OCI-LY7 (cell line): Measurements from ENCODE around the gene SPTLC2. TPM values are rescaled to one million over a fixed set of nuclear protein-coding genes. Genes with fewer than 3 reads are reported as not detected.

Experiments
- BruUV-seq: library from RNA; stranded (reverse); fragments of 400-500 nt; replicated peaks from 2 replicates; lab custom pipeline; 2021; lab: Mats Ljungman, UMichigan
- CTCF ChIA-PET: fragments of 300-600 bp; sonication (Branson Sonifier 250); formaldehyde crosslinking; loops from one replicate; lab custom pipeline; 2022; ENCODE audit warnings: antibody characterized with exemption; ENCODE audit not compliant: unreplicated experiment; lab: Charles Lee
- POLR2A ChIA-PET: fragments of 300-600 bp; sonication (Branson Sonifier 250); formaldehyde crosslinking; loops from one replicate; lab custom pipeline; 2022; ENCODE audit warnings: antibody characterized with exemption; lab: Charles Lee
- DNase-seq: peaks from one replicate; pipeline ENCODE4 v3.0.0-alpha.2; 2015; ENCODE audit warnings: low spot score
- H2AFZ ChIP-seq: fragments of 200-600 bp; sonication (generic), shearing (Covaris generic); 2 replicates; pipeline ENCODE4 v1.6.1; 2014; ENCODE audit warnings: mild to moderate bottlenecking, antibody characterized with exemption, low read length, moderate library complexity
- H3K27ac ChIP-seq: fragments of 200-600 bp; sonication (generic); 2 replicates; pipeline ENCODE4 v1.5.1; 2014; ENCODE audit warnings: mixed run types, low read depth, mild to moderate bottlenecking, moderate library complexity, low read length, inconsistent platforms; ENCODE audit not compliant: poor library complexity, severe bottlenecking
- H3K36me3 ChIP-seq: fragments of 200-600 bp; sonication (generic); 2 replicates; pipeline ENCODE4 v1.6.1; 2014; ENCODE audit warnings: mild to moderate bottlenecking, antibody characterized with exemption, low read length, moderate library complexity, mixed read lengths; ENCODE audit not compliant: insufficient read depth
- H3K4me1 ChIP-seq: fragments of 200-600 bp; sonication (generic); 2 replicates; pipeline ENCODE4 v1.5.1; 2014; ENCODE audit warnings: mild to moderate bottlenecking, low read length; ENCODE audit not compliant: insufficient read depth, poor library complexity, severe bottlenecking
- H3K4me2 ChIP-seq: fragments of 200-600 bp; sonication (generic); 2 replicates; pipeline ENCODE4 v1.6.1; 2014; ENCODE audit warnings: mild to moderate bottlenecking, low read length
- H3K4me3 ChIP-seq: fragments of 200-600 bp; sonication (generic); 2 replicates; pipeline ENCODE4 v1.5.1; 2014; ENCODE audit warnings: mild to moderate bottlenecking, low read depth, low read length; ENCODE audit not compliant: poor library complexity, severe bottlenecking
- H3K79me2 ChIP-seq: fragments of 200-600 bp; sonication (generic); 2 replicates; pipeline ENCODE4 v1.6.1; 2016; ENCODE audit warnings: low read depth, mild to moderate bottlenecking, low read length, moderate library complexity, mixed read lengths; ENCODE audit not compliant: insufficient read depth
- H3K9me2 ChIP-seq: fragments of 200-600 bp; sonication (generic); 2 replicates; pipeline ENCODE4 v1.6.1; 2016; ENCODE audit warnings: mild to moderate bottlenecking, low read length, mixed read lengths; ENCODE audit not compliant: insufficient read depth
- H3K9me3 ChIP-seq: fragments of 200-600 bp; sonication (generic); 2 replicates; pipeline ENCODE4 v1.6.1; 2014; ENCODE audit warnings: mild to moderate bottlenecking, mixed run types, low read length, mixed read lengths
- H4K20me1 ChIP-seq: fragments of 200-600 bp; sonication (generic); 2 replicates; pipeline ENCODE4 v1.6.1; 2014; ENCODE audit warnings: mild to moderate bottlenecking, antibody characterized with exemption, low read length, moderate library complexity, mixed read lengths; ENCODE audit not compliant: insufficient read depth
- EZH2phosphoT487 ChIP-seq: fragments of 200-600 bp; sonication (generic); IDR thresholded peaks from 2 replicates; pipeline ENCODE4 v1.6.1; 2018; ENCODE audit warnings: low read depth, borderline replicate concordance, mild to moderate bottlenecking, mixed run types, antibody characterized with exemption, low read length, moderate library complexity, mixed read lengths
- intact Hi-C: fragments of 100-400 bp; cut with micrococcal nuclease; formaldehyde crosslinking; loops from one replicate; pipeline ENCODE4 v1.10.0; 2022; ENCODE audit not compliant: unreplicated experiment
- total RNA-seq, 2 experiments: library from RNA; depleted of rRNA in 1 of 2; stranded (reverse); fragments of >200 nt in 1 of 2; shearing (Covaris generic) in 1 of 2; gene quantifications; 2 replicates each; pipeline ENCODE4 v1.2.3, GENCODE V29; 2014 to 2022
- TF ChIP-seq, protein P1 (sequence below): fragments of 200-600 bp; sonication (generic); conservative IDR thresholded peaks from 2 replicates; pipeline ENCODE4 v1.5.1; 2014; ENCODE audit warnings: mild to moderate bottlenecking, antibody characterized with exemption, low read length, moderate library complexity, mixed read lengths

Gene SPTLC2
- total RNA-seq, 2 experiments from 2014 or later, result 14.7 to 45.1 TPM

DNA sequence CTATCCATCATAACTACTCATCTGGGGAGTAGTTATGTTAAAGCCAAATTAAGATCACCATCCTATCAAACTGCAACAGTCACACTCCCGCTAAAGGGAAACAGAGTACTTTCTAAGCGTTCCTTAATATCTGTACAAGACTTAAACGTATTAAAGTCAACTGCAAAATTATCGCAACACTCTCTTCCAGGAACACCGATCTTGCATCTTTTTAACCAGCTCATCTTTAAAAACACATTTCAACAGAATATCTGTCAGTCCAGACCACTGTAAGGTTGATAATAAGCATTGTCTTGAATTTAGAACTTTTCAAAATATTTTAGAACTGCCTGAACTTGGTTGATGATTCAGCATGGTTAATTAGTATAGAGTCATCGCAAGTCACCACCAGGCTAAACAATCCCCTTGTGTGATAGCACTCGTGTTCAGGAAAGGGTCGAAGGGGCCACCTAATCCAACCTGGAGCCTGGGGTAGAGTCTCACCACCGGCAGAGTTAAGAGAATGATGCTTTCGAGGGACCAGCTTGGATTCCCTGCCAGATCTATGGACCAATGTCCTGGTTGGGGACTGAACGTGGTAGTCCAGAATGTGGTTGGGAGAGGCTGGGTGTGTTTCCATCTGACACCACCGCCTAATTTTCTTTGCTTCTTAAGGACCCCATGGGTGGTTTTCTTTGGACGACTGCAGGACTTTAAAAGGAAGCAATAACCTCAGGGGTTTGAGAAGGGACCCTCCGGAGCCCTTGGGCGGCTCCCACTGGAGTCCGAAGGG, 890 bp downstream of the SPTLC2 start:
- peak overlapping the region; percentile 89 for H3K4me2 ChIP-seq
- peaks cover 32% of the 10 kb centered on the region; the same call in 1 of the 2 replicates for H4K20me1 ChIP-seq
- H3K4me3 ChIP-seq, result peak overlapping the region; percentile 95
- DNase-seq, result peak; percentile 27
- no peaks in the 10 kb centered on the region for H3K9me2 ChIP-seq
- TF ChIP-seq EZH2phosphoT487, result no peak
- TF ChIP-seq, protein P1, sequence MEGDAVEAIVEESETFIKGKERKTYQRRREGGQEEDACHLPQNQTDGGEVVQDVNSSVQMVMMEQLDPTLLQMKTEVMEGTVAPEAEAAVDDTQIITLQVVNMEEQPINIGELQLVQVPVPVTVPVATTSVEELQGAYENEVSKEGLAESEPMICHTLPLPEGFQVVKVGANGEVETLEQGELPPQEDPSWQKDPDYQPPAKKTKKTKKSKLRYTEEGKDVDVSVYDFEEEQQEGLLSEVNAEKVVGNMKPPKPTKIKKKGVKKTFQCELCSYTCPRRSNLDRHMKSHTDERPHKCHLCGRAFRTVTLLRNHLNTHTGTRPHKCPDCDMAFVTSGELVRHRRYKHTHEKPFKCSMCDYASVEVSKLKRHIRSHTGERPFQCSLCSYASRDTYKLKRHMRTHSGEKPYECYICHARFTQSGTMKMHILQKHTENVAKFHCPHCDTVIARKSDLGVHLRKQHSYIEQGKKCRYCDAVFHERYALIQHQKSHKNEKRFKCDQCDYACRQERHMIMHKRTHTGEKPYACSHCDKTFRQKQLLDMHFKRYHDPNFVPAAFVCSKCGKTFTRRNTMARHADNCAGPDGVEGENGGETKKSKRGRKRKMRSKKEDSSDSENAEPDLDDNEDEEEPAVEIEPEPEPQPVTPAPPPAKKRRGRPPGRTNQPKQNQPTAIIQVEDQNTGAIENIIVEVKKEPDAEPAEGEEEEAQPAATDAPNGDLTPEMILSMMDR, result no peak
- H3K9me3 ChIP-seq, result no peaks in the 10 kb centered on the region
- BruUV-seq, result no TSS peak
- H3K36me3 ChIP-seq, result peaks cover 13% of the 10 kb centered on the region; the same call in 1 of the 2 replicates
- H3K27ac ChIP-seq, result peak overlapping the region; percentile 40
- H2AFZ ChIP-seq, result no peak overlapping the region
- peaks cover 40% of the 10 kb centered on the region for H3K4me1 ChIP-seq
- H3K79me2 ChIP-seq, result peaks cover 54% of the 10 kb centered on the region
- ChIA-PET POLR2A (interaction anchor here (0.6 to 1.0 kb wide), 5 partner anchors 11 to 34 kb away, joined by 3 to 4 read pairs (median 3); no protein-coding TSS in a partner anchor), CTCF (no interaction called here)
- intact Hi-C loops, result loop anchor here (1.0 to 5.0 kb wide), 4 partner anchors 27 to 295 kb away; partner anchors contain the start of genes AHSA1 and POMT2

GRCh38 chr14:77613201-77613600, 3.2 kb downstream of the SPTLC2 start:
- Histone ChIP-seq H3K4me1 (peaks cover 44% of the 10 kb centered on the region), H3K4me2 (peak overlapping the region; percentile 63), H2AFZ (no peak overlapping the region), H3K4me3 (peak overlapping the region; percentile 48), H3K79me2 (peaks cover 76% of the 10 kb centered on the region), H3K9me2 (no peaks in the 10 kb centered on the region), H4K20me1 (peaks cover 32% of the 10 kb centered on the region; the same call in 1 of the 2 replicates), H3K27ac (peak overlapping the region; percentile 52), H3K36me3 (peaks cover 13% of the 10 kb centered on the region; the same call in 1 of the 2 replicates), H3K9me3 (no peaks in the 10 kb centered on the region)
- POLR2A ChIA-PET, result interaction anchor here (0.7 to 3.6 kb wide), 7 partner anchors 11 to 216 kb away, joined by 3 to 12 read pairs (median 5); no protein-coding TSS in a partner anchor
- DNase-seq, result no peak
- intact Hi-C loops, result no loop called here
- no TSS peak for BruUV-seq
- CTCF ChIA-PET, result no interaction called here
- no peak for TF ChIP-seq EZH2phosphoT487
- TF ChIP-seq, protein P1, result no peak
